HG02970 (cell line): ENCODE data around the gene GFM1.

Experiments
- ATAC-seq: cut with Tn5 transposase; IDR thresholded peaks from one replicate; pipeline ENCODE4 v1.9.1; 2021; ENCODE audit warnings: mild to moderate bottlenecking, moderate library complexity, moderate number of reproducible peaks; ENCODE audit not compliant: unreplicated experiment, low FRiP score

The GFM1 gene

GRCh38 chr3:158644345-158644908 lies at the start of gene GFM1:
Gene GFM1, plus strand, starts transcription at chr3:158644527. Its CDS starts 108 bp downstream, at chr3:158644635.
- peak; percentile 99 for ATAC-seq

GRCh38 chr3:158600787-158601186 lies 43.5 kb upstream of the GFM1 start:
- ATAC-seq = no peak

DNA sequence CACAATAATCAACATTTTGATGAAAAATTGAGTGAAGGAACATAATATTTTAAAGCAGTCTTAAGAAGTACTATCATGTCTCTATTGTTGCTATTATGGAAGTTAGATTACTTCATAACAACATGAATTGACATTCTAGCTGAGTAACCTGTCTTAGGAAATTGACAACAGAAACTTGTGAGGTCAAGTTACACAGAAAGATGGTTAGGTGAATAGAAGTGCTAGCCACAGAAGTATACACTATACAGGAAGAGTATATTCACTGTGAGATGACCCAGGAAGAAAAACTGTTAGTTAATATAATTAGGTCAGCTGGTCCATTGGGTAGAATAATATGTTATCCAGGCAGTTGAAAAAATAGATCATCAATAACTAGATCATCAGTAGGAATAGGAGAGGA lies 42.1 kb upstream of the GFM1 start:
- no peak for ATAC-seq

- no peak for ATAC-seq
Observed at GRCh38 chr3:158617982-158618875, 26.1 kb upstream of the GFM1 start.

- no peak for ATAC-seq
Observed at GRCh38 chr3:158625881-158626280, 18.4 kb upstream of the GFM1 start.

- no peak for ATAC-seq
Observed at GRCh38 chr3:158631981-158632380, 12.3 kb upstream of the GFM1 start.

- no peak for ATAC-seq
Observed at GRCh38 chr3:158640646-158641045, 3.7 kb upstream of the GFM1 start.

DNA sequence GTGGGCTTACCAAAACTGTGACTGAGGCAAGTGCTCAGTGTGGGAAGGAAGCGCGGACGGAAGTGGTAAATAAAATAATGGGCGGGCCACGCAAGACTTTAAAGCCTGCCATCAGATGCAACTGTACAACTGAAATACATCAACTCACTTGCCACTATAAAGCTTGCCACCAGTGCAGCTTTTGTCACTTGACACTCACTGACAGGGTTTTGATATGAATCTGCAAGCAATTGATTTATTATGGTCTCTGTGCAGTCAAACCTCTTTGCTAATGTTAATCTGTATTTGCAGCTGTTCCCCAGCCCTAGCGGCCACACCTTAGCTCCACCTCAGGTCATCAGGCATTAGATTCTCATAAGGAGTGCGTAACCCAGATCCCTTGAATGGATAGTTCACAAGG lies 2.3 kb upstream of the GFM1 start:
- ATAC-seq = no peak

DNA sequence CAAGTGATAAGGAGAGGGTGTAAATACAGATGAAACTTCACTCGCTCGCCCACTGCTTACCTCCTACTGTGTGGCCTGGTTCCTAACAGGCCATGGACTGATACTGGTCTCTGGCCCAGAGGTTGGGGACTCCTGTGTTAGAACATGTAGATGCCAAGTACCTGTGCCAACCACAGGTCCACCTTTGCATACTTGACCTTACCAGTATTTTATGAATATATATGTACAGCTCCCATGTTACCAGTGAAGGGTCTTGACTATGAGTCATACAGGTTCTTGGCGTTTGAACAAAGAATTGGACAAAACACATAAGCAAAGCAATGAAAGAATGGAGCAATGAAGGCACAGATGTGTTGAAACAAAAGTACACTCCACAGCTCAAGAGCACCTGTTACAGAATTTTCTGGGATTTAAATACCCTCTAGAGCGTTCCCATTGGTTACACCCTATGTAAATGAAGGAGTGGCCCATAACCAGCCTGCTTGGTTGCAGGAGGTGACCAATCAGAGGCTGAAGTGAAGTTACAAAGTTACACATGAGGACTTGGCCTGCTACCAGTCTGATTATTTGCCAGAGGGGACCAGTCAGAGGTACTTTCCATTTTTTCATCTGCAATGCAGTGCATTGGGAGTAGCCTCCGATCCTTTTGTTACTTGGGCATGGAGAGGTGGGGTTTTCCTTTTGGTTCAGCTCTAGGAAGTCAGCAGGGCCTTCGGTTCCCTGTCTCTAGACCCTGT lies 1.7 kb upstream of the GFM1 start:
- ATAC-seq = no peak

- no peak for ATAC-seq
Observed at GRCh38 chr3:158649791-158650190, 5.5 kb downstream of the GFM1 start.

- no peak for ATAC-seq
Observed at GRCh38 chr3:158651192-158651591, 6.9 kb downstream of the GFM1 start.

- no peak for ATAC-seq
Observed at GRCh38 chr3:158652463-158652862, 8.1 kb downstream of the GFM1 start.

DNA sequence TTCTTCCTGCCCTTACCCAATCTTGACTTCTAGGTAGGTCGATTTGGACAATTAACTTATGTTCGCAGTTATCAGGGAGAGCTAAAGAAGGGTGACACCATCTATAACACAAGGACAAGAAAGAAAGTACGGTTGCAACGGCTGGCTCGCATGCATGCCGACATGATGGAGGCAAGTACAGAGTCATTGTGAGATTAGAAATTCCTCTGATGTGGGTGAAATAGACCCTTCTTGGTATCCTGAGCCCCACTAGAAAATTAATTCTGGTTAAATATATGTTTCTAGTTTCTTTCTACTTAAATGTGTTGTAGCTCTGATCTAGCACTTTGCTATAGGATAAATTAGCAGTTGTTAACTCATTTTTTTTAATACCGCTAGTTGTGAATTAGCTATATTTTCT lies 14.6 kb downstream of the GFM1 start:
- no peak for ATAC-seq

DNA sequence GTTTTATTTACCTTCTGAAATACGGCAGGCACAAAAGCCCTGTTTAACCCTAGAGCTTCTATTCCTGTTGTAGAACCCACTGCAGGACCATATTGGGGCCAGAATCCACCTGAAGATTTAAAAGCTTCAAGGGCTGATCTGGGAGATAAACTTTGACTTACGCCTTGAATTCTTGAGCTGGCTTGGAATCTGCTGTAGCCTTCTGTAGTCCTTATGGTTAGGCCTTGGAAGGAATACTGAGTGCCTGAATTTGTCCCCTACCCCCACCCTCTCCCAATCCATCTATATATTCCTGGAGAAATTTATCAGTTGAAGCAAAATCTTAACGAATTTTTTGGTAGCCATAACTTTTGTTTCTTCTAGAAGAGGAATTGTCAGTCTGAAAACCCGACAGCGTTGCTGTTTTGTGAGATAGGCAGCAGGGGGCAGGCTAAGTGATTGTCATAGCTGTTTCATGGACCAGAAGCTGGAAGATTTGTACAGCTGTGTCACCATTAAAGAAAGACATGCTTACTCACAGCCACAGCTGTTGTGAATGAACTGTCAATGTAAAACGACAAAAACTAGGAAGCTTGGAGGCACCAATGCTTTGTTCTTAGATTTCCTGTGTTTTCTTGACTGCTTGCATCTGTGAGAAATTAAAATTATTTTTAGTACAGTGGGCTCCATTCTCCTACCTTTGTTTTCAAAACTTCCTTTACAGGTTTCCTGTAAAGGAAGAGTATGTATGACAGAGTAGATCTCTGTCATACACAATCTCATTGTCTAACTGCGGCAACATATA lies 15.3 kb downstream of the GFM1 start:
- peak; percentile 88 for ATAC-seq

DNA sequence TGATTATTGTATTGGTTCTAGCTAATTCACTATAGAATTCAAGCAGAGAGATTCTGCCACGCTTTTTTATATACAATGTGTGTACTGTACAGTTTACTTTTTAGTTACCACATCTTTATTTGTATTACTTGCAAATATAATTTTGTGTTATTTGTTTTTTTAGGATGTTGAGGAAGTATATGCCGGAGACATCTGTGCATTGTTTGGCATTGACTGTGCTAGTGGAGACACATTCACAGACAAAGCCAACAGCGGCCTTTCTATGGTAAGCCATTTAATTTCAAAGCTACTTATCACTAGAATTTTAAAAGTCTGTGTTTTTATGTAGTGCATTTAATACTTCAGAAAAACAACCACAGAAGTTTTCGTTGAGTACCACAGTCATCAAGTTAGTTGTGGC lies 16.4 kb downstream of the GFM1 start:
- no peak for ATAC-seq

DNA sequence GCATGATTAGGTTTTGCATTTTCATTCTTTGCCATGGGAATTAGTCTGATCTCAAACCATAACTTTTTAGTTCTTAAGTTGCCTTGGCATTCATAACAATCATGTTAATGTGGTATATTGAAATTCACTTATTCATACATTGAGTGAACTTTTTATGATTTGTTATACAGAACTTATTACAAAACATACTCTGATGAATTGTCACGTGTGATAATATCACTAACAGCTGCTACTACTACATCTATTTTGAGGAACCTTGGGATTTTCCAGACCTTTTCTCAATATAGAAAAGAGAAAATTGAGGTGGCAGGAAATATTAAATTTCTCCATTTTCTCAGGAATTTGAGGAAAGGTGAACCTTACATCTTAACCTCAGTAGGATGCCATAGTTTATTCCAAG lies 18.9 kb downstream of the GFM1 start:
- ATAC-seq = no peak

GRCh38 chr3:158663832-158664231 lies 19.5 kb downstream of the GFM1 start:
- ATAC-seq = no peak

DNA sequence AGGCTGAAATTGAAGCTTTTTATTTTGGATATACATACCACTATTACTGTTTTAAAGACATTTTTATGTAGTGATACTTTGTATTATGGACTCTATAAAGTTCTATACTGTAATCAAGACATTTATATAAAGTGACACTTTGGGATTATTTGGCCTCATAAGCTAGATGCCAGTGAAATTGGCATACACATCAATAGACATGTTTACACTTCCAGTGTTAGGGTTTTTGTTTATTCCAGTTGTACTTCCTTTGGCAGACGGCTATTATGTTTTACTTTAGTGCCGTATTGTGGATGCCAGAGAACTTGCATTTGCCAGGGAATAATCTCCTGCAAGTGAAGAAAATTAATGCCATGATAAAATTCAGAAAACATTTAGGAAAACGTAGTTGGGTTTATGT lies 22.1 kb downstream of the GFM1 start:
- no peak for ATAC-seq

GRCh38 chr3:158668506-158668905 lies 24.2 kb downstream of the GFM1 start:
- no peak for ATAC-seq

- ATAC-seq = no peak
Observed at GRCh38 chr3:158671821-158672214, 27.5 kb downstream of the GFM1 start.
